NCI-H2196 (cell line): ENCODE results near the gene C16orf54.
A peak's percentile ranks its signal among the peaks of the same experiment; 100 is the strongest.
"Not testable (repeated sequence)": the region's sequence is repeated elsewhere in the genome, so short reads cannot be mapped to it uniquely, and the experiment has no call there.

Experiments
- DNase-seq: peaks from one replicate; lab custom pipeline; 2025; ENCODE audit not compliant: unreplicated experiment; lab: John Stamatoyannopoulos, UW

C16orf54 gene

GRCh38 chr16:29710227-29711219 is 35.3 kb downstream of the C16orf54 start:
- no peak for DNase-seq

- not testable (repeated sequence) for DNase-seq
Observed at GRCh38 chr16:29709657-29710056, 36.1 kb downstream of the C16orf54 start.

GRCh38 chr16:29708917-29709600 is 36.7 kb downstream of the C16orf54 start:
- no peak for DNase-seq

- not testable (repeated sequence) for DNase-seq
Observed at GRCh38 chr16:29707160-29707559, 38.6 kb downstream of the C16orf54 start.

GRCh38 chr16:29705030-29705429 is 40.8 kb downstream of the C16orf54 start:
- DNase-seq = no peak

GRCh38 chr16:29702269-29702668 is 43.5 kb downstream of the C16orf54 start:
- no peak for DNase-seq

GRCh38 chr16:29701214-29701555 is 44.6 kb downstream of the C16orf54 start:
- DNase-seq = no peak

GRCh38 chr16:29700253-29700987 is 45.4 kb downstream of the C16orf54 start:
- DNase-seq = peak; percentile 83

- no peak for DNase-seq
Observed at GRCh38 chr16:29699324-29700219, 46.2 kb downstream of the C16orf54 start.

GRCh38 chr16:29698484-29699323 is 47.1 kb downstream of the C16orf54 start:
- DNase-seq = no peak

GRCh38 chr16:29698042-29698441 is 47.7 kb downstream of the C16orf54 start:
- no peak for DNase-seq

- DNase-seq = no peak
Observed at GRCh38 chr16:29697391-29697790, 48.4 kb downstream of the C16orf54 start.

- no peak for DNase-seq
Observed at GRCh38 chr16:29696881-29697331, 48.9 kb downstream of the C16orf54 start.

- not testable (repeated sequence) for DNase-seq
Observed at GRCh38 chr16:29695675-29696074, 50.1 kb downstream of the C16orf54 start.

- DNase-seq = no peak
Observed at GRCh38 chr16:29694384-29695195, 51.2 kb downstream of the C16orf54 start.

- DNase-seq = not testable (repeated sequence)
Observed at GRCh38 chr16:29692606-29693005, 53.2 kb downstream of the C16orf54 start.
